ENCODE data around the gene NME7.

DNA sequence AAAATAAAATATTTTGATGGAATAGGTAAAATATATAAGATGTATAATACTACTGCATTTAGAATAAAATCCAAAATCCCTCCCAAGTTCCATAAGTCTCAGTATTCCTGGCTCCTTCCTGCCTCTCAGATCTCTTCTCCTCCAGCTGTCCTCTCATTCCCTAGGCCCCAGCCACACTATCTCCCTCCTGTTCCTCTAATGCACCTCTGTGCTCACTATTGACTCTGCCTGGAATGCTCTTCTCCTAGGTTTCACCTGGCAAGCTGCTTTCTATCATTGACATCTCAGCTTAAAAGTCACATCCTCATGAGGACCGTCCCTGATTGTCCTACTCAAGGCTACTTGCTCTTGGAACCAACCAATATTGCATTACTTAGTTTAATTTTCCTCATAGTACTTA lies 7.2 kb downstream of the NME7 start:
- TF ChIP-seq, protein P1, sequence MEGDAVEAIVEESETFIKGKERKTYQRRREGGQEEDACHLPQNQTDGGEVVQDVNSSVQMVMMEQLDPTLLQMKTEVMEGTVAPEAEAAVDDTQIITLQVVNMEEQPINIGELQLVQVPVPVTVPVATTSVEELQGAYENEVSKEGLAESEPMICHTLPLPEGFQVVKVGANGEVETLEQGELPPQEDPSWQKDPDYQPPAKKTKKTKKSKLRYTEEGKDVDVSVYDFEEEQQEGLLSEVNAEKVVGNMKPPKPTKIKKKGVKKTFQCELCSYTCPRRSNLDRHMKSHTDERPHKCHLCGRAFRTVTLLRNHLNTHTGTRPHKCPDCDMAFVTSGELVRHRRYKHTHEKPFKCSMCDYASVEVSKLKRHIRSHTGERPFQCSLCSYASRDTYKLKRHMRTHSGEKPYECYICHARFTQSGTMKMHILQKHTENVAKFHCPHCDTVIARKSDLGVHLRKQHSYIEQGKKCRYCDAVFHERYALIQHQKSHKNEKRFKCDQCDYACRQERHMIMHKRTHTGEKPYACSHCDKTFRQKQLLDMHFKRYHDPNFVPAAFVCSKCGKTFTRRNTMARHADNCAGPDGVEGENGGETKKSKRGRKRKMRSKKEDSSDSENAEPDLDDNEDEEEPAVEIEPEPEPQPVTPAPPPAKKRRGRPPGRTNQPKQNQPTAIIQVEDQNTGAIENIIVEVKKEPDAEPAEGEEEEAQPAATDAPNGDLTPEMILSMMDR (IDR thresholded peaks at IDR 0.05), result no peak
- TF ChIP-seq, protein P2, sequence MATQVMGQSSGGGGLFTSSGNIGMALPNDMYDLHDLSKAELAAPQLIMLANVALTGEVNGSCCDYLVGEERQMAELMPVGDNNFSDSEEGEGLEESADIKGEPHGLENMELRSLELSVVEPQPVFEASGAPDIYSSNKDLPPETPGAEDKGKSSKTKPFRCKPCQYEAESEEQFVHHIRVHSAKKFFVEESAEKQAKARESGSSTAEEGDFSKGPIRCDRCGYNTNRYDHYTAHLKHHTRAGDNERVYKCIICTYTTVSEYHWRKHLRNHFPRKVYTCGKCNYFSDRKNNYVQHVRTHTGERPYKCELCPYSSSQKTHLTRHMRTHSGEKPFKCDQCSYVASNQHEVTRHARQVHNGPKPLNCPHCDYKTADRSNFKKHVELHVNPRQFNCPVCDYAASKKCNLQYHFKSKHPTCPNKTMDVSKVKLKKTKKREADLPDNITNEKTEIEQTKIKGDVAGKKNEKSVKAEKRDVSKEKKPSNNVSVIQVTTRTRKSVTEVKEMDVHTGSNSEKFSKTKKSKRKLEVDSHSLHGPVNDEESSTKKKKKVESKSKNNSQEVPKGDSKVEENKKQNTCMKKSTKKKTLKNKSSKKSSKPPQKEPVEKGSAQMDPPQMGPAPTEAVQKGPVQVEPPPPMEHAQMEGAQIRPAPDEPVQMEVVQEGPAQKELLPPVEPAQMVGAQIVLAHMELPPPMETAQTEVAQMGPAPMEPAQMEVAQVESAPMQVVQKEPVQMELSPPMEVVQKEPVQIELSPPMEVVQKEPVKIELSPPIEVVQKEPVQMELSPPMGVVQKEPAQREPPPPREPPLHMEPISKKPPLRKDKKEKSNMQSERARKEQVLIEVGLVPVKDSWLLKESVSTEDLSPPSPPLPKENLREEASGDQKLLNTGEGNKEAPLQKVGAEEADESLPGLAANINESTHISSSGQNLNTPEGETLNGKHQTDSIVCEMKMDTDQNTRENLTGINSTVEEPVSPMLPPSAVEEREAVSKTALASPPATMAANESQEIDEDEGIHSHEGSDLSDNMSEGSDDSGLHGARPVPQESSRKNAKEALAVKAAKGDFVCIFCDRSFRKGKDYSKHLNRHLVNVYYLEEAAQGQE (IDR thresholded peaks at IDR 0.05; ENCODE audit: insufficient read depth in 1 of 2, low read depth in 2 of 2, low read length in 1 of 2), result no peak
- TF ChIP-seq POLR2AphosphoS5 (IDR thresholded peaks at IDR 0.05; ENCODE audit: low read depth, low read length), result no peak
